ENCODE measurements around the gene IGDCC3. TPM values are rescaled to one million over a fixed set of nuclear protein-coding genes. Genes with fewer than 3 reads are reported as not detected.

IGDCC3 gene
- total RNA-seq, 1 experiment from 2014 or later, result 53.5 TPM

DNA sequence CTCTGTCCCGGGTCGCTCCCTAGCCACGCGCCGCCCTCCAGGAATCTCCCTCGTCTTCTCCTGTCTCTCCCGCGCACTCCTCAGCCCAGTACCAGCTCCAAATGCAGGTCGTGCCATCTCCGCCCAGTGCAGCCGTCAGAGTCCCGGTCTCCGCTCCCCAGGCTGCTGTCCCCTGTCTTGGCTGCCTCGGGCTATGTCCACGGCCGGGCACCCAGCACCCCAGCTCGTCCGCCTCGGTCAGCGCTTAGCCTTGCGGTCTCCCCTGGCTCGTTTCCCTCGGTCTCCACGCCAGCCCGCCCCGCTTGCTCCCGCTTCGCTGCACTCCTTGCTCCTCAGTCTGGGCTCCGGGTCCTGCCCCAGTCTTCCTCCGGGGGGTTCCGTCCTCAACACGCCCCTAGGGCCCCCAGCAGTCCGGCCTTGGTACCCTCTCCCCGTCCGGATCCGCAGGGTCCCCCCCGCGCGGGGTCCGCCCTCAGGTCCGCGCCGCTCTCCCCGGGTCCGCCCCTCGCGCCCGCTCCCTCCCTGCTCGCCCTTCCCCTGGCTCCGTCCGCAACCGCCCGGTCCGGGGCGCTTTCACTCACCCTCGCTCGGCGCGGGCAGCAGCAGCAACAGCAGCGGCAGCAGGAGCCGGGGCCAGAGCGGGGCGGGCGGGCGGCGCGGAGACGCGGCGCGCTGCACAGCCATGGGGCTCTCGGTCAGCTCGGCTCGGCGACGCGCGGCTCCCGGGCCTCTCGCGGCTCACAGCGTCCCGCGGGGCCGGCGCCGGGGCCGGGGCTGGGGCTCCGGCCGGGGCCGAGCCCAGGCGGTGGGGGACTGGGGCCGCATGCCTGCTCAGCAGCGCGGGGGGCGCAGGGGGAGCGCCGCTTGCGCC lies 462 bp downstream of the IGDCC3 start (continued):
- TF ChIP-seq, protein P1, sequence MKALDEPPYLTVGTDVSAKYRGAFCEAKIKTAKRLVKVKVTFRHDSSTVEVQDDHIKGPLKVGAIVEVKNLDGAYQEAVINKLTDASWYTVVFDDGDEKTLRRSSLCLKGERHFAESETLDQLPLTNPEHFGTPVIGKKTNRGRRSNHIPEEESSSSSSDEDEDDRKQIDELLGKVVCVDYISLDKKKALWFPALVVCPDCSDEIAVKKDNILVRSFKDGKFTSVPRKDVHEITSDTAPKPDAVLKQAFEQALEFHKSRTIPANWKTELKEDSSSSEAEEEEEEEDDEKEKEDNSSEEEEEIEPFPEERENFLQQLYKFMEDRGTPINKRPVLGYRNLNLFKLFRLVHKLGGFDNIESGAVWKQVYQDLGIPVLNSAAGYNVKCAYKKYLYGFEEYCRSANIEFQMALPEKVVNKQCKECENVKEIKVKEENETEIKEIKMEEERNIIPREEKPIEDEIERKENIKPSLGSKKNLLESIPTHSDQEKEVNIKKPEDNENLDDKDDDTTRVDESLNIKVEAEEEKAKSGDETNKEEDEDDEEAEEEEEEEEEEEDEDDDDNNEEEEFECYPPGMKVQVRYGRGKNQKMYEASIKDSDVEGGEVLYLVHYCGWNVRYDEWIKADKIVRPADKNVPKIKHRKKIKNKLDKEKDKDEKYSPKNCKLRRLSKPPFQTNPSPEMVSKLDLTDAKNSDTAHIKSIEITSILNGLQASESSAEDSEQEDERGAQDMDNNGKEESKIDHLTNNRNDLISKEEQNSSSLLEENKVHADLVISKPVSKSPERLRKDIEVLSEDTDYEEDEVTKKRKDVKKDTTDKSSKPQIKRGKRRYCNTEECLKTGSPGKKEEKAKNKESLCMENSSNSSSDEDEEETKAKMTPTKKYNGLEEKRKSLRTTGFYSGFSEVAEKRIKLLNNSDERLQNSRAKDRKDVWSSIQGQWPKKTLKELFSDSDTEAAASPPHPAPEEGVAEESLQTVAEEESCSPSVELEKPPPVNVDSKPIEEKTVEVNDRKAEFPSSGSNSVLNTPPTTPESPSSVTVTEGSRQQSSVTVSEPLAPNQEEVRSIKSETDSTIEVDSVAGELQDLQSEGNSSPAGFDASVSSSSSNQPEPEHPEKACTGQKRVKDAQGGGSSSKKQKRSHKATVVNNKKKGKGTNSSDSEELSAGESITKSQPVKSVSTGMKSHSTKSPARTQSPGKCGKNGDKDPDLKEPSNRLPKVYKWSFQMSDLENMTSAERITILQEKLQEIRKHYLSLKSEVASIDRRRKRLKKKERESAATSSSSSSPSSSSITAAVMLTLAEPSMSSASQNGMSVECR (CRISPR knock-in tag; IDR thresholded peaks at IDR 0.05; ENCODE audit: borderline replicate concordance), result peak; percentile 48; the same call in 1 of the 2 replicates
- TF ChIP-seq NFE2L1 (CRISPR knock-in tag; IDR thresholded peaks at IDR 0.05), result no peak
- TF ChIP-seq HMGA2 (CRISPR knock-in tag; IDR thresholded peaks at IDR 0.05), result no peak
- no peak for TF ChIP-seq ZNF317 (CRISPR knock-in tag; IDR thresholded peaks at IDR 0.05; ENCODE audit: borderline replicate concordance, low read depth)
- TF ChIP-seq, protein P2, sequence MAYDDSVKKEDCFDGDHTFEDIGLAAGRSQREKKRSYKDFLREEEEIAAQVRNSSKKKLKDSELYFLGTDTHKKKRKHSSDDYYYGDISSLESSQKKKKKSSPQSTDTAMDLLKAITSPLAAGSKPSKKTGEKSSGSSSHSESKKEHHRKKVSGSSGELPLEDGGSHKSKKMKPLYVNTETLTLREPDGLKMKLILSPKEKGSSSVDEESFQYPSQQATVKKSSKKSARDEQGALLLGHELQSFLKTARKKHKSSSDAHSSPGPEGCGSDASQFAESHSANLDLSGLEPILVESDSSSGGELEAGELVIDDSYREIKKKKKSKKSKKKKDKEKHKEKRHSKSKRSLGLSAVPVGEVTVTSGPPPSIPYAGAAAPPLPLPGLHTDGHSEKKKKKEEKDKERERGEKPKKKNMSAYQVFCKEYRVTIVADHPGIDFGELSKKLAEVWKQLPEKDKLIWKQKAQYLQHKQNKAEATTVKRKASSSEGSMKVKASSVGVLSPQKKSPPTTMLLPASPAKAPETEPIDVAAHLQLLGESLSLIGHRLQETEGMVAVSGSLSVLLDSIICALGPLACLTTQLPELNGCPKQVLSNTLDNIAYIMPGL (CRISPR knock-in tag; IDR thresholded peaks at IDR 0.05), result peak; percentile 67; the same call in 1 of the 2 replicates
- 0 out of 2 replicates have a peak, but pooled peaks have one; percentile 35 for TF ChIP-seq ELF4 (CRISPR knock-in tag; IDR thresholded peaks at IDR 0.05; ENCODE audit: low read depth)
- peak; percentile 53; the same call in 1 of the 2 replicates for TF ChIP-seq FOXP1 (CRISPR knock-in tag; IDR thresholded peaks at IDR 0.05; ENCODE audit: borderline replicate concordance)
- TF ChIP-seq, protein P3, sequence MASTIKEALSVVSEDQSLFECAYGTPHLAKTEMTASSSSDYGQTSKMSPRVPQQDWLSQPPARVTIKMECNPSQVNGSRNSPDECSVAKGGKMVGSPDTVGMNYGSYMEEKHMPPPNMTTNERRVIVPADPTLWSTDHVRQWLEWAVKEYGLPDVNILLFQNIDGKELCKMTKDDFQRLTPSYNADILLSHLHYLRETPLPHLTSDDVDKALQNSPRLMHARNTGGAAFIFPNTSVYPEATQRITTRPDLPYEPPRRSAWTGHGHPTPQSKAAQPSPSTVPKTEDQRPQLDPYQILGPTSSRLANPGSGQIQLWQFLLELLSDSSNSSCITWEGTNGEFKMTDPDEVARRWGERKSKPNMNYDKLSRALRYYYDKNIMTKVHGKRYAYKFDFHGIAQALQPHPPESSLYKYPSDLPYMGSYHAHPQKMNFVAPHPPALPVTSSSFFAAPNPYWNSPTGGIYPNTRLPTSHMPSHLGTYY (CRISPR knock-in tag; IDR thresholded peaks at IDR 0.05), result no peak
- TF ChIP-seq, protein P4, sequence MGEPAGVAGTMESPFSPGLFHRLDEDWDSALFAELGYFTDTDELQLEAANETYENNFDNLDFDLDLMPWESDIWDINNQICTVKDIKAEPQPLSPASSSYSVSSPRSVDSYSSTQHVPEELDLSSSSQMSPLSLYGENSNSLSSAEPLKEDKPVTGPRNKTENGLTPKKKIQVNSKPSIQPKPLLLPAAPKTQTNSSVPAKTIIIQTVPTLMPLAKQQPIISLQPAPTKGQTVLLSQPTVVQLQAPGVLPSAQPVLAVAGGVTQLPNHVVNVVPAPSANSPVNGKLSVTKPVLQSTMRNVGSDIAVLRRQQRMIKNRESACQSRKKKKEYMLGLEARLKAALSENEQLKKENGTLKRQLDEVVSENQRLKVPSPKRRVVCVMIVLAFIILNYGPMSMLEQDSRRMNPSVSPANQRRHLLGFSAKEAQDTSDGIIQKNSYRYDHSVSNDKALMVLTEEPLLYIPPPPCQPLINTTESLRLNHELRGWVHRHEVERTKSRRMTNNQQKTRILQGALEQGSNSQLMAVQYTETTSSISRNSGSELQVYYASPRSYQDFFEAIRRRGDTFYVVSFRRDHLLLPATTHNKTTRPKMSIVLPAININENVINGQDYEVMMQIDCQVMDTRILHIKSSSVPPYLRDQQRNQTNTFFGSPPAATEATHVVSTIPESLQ (CRISPR knock-in tag; IDR thresholded peaks at IDR 0.05), result no peak
- TF ChIP-seq, protein P5, sequence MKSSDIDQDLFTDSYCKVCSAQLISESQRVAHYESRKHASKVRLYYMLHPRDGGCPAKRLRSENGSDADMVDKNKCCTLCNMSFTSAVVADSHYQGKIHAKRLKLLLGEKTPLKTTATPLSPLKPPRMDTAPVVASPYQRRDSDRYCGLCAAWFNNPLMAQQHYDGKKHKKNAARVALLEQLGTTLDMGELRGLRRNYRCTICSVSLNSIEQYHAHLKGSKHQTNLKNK (CRISPR knock-in tag; IDR thresholded peaks at IDR 0.05), result no peak
- TF ChIP-seq, protein P6, sequence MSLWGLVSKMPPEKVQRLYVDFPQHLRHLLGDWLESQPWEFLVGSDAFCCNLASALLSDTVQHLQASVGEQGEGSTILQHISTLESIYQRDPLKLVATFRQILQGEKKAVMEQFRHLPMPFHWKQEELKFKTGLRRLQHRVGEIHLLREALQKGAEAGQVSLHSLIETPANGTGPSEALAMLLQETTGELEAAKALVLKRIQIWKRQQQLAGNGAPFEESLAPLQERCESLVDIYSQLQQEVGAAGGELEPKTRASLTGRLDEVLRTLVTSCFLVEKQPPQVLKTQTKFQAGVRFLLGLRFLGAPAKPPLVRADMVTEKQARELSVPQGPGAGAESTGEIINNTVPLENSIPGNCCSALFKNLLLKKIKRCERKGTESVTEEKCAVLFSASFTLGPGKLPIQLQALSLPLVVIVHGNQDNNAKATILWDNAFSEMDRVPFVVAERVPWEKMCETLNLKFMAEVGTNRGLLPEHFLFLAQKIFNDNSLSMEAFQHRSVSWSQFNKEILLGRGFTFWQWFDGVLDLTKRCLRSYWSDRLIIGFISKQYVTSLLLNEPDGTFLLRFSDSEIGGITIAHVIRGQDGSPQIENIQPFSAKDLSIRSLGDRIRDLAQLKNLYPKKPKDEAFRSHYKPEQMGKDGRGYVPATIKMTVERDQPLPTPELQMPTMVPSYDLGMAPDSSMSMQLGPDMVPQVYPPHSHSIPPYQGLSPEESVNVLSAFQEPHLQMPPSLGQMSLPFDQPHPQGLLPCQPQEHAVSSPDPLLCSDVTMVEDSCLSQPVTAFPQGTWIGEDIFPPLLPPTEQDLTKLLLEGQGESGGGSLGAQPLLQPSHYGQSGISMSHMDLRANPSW (CRISPR knock-in tag; conservative IDR thresholded peaks at IDR 0.05; ENCODE audit: low read depth), result no peak
- TF ChIP-seq, protein P7, sequence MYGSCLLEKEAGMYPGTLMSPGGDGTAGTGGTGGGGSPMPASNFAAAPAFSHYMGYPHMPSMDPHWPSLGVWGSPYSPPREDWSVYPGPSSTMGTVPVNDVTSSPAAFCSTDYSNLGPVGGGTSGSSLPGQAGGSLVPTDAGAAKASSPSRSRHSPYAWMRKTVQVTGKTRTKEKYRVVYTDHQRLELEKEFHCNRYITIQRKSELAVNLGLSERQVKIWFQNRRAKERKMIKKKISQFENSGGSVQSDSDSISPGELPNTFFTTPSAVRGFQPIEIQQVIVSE (CRISPR knock-in tag; IDR thresholded peaks at IDR 0.05; ENCODE audit: borderline replicate concordance), result no peak
